Lower leg skin (tissue), 4 donors: Measurements from ENCODE around the gene UVSSA. TPM values are rescaled to one million over a fixed set of nuclear protein-coding genes. Genes with fewer than 3 reads are reported as not detected.
"Not testable (repeated sequence)": the region's sequence is repeated elsewhere in the genome, so short reads cannot be mapped to it uniquely, and the experiment has no call there.

Experiments used
- DNase-seq, 2 donors: peaks; one replicate each; pipeline ENCODE4 v3.0.0-alpha.2; 2019; ENCODE audit warnings: low spot score in 2 of 2
- H3K4me3 ChIP-seq: fragments of 200-600 bp; sonication (generic); 2 replicates; pipeline ENCODE4 v1.5.1; 2017; ENCODE audit warnings: mild to moderate bottlenecking, low read depth; ENCODE audit not compliant: poor library complexity, severe bottlenecking
- POLR2A ChIP-seq, 2 donors: fragments of 450-650 bp; IDR thresholded peaks; one replicate each; pipeline ENCODE4 v1.6.1; 2016 to 2017; ENCODE audit warnings: antibody characterized with exemption in 2 of 2, mild to moderate bottlenecking in 1 of 2, moderate library complexity in 1 of 2
- WGBS, 2 donors: methylation state at CpG; one replicate each; pipeline ENCODE4 v1.1.5; 2018; 5-methylcytosine and 5-hydroxymethylcytosine counted together
- intact Hi-C: fragments of 100-400 bp; cut with DNase I; formaldehyde crosslinking; loops from one replicate; pipeline ENCODE4 v1.15.0; 2023; ENCODE audit warnings: low total_unique reads
- total RNA-seq, 4 donors: library from RNA; depleted of rRNA; stranded (reverse); fragments of >200 nt; gene quantifications; one replicate each; pipeline ENCODE4 v1.1.0, GENCODE V29; 2016
- TF ChIP-seq, protein P1 (sequence below), 3 donors: fragments of 450-650 bp; IDR thresholded peaks; one replicate each; pipeline ENCODE4 v1.5.1; 2016; ENCODE audit warnings: antibody characterized with exemption in 3 of 3, mild to moderate bottlenecking in 3 of 3, moderate library complexity in 2 of 3

The UVSSA gene
- total RNA-seq, 4 donors from 2014 or later: 18.2 to 57.4 (median 25.7) TPM

DNA sequence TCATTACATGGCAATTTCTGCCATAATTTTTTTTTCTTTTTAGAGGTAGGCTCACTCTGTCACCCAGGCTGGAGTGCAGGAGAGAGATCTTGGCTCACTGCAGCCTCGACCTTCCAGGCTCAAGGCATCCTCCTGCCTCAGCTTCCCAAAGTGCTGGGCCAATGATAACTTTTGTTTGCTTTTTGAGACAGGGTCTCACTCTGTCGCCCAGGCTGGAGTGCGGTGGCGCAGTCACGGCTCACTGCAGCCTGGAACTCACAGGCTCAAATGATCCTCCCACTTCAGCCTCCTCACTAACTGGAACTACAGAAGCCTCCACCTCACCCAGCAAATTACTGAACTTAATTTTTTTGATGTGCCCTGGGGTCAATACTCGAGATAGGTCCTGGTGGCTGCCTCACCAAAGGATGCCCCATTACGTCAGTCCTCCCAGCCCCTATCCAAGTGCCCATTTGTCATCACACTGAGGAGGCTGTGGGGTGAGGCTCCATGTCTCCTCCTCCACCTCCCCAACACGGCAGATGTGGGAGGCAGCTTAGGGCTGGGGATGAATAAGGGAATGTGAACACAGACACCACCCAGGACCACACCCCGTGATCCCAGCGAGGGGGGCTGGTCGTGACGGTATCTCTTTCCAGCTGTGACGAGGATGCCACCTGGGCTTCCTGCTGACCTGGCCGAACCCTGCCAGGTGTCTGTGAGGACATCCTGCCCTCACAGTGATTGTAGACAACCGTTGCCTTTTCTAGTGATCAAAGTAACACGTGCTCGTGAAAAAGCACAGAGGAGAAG lies 71.7 kb downstream of the UVSSA start:
- TF ChIP-seq, protein P1, sequence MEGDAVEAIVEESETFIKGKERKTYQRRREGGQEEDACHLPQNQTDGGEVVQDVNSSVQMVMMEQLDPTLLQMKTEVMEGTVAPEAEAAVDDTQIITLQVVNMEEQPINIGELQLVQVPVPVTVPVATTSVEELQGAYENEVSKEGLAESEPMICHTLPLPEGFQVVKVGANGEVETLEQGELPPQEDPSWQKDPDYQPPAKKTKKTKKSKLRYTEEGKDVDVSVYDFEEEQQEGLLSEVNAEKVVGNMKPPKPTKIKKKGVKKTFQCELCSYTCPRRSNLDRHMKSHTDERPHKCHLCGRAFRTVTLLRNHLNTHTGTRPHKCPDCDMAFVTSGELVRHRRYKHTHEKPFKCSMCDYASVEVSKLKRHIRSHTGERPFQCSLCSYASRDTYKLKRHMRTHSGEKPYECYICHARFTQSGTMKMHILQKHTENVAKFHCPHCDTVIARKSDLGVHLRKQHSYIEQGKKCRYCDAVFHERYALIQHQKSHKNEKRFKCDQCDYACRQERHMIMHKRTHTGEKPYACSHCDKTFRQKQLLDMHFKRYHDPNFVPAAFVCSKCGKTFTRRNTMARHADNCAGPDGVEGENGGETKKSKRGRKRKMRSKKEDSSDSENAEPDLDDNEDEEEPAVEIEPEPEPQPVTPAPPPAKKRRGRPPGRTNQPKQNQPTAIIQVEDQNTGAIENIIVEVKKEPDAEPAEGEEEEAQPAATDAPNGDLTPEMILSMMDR (IDR thresholded peaks at IDR 0.05): no peak
- no peak for TF ChIP-seq POLR2A (IDR thresholded peaks at IDR 0.05)
- no peak overlapping the region for H3K4me3 ChIP-seq
- 60 to 61% methylated on average over 16 to 17 of the region's 17 CpGs for WGBS, 2 donors
- peak; percentile 2 to 70 for DNase-seq
- intact Hi-C loops: no loop called here

DNA sequence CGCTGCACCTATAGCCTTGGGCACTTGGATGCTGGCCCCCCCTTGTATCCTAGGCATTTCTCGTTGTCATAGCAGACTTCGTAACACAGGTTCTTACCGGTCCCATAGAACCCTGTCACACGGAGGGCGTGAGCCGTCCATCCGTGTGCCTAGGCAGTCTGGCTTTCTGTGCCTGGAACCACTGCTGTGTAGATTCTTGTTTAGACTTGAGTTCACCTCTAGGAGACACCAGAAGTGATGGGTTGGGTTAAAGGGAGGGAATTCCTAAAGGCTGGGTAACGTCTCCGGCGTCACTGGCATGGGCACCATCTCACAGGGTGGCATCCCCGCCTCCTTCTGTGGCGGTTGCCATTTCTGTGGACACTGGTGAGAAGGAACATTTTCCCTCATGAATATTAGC lies 72.7 kb downstream of the UVSSA start:
- peak in 1 of 2 donors; percentile 49 for DNase-seq
- TF ChIP-seq POLR2A (IDR thresholded peaks at IDR 0.05): no peak
- TF ChIP-seq, protein P1 (IDR thresholded peaks at IDR 0.05): no peak
- WGBS, 2 donors: 61 to 66% methylated on average over 13 of the region's 13 CpGs
- intact Hi-C loops: no loop called here
- H3K4me3 ChIP-seq: no peak overlapping the region

DNA sequence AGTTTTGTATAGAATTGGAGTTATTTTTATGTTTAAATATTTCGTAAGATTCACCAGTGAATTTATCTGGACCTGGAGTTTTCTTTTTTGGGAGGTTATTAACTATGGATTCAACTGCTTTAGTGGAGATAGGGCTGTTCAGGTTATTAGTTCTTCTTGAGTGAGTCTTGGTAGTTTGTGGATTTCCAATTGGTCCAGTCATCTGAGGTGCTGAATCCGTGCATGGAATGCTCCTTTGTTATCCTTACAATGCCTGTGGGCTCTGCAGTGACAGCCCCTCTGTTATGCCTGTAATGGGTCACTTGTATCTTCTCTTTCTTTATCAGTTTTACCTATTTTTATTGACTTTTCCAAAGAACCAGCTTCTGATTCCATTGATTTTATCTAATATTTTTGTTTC lies 74.6 kb downstream of the UVSSA start:
- intact Hi-C loops: no loop called here
- no peak for TF ChIP-seq POLR2A (IDR thresholded peaks at IDR 0.05)
- TF ChIP-seq, protein P1 (IDR thresholded peaks at IDR 0.05): no peak
- 30 to 38% methylated on average over 2 of the region's 2 CpGs for WGBS, 2 donors
- H3K4me3 ChIP-seq: no peak overlapping the region
- DNase-seq: no peak

DNA sequence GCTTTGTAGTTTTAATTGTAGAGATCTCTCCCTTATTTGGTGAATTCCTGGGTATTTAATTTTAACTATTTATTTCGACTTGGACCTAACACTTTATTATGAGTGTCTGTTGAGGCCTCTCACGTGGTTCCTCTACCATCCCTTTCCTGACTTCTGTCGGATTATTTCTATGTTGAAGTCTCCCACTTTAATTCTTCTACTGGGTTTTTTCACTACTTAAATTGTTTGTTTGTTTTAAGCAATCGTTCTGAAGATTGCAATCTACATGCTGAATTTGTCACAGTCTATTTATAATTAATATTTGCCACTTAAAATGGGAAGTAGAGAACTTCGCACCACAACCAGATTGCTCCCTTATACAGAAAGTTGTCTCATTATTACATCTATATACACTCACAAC lies 80.0 kb downstream of the UVSSA start:
- no peak for TF ChIP-seq POLR2A (IDR thresholded peaks at IDR 0.05)
- TF ChIP-seq, protein P1 (IDR thresholded peaks at IDR 0.05): no peak
- intact Hi-C loops: no loop called here
- WGBS, 2 donors: 68 to 78% methylated on average over 5 of the region's 5 CpGs
- DNase-seq: no peak
- H3K4me3 ChIP-seq: no peak overlapping the region

DNA sequence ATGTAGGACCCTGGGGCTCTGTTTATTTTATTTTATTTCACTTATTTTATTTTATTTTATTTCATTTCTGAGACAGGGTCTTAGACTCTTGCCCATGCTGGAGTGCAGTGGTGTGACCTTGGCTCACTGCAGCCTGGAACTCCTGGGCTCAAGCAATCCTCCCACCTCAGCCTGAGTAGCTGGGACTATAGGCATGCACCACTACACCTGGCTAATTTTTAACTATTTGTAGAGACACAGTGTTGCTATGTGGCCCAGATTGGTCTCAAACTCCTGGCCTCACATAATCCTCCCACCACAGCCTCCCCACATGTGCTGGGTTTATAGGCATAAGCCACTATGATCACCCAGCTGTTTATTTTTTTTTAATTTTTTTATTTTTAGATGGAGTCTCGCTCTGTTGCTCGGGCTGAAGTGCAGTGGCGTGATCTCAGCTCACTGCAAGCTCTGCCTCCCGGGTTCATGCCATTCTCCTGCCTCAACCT lies 96.7 kb downstream of the UVSSA start:
- H3K4me3 ChIP-seq, intact Hi-C loops, DNase-seq: not testable (repeated sequence)
- 74 to 83% methylated on average over 4 of the region's 4 CpGs for WGBS, 2 donors

Other genes with a start within 250 kb of the UVSSA start
- gene RNF212, start 233.6 kb upstream of the UVSSA start, total RNA-seq: 10 to 100 TPM in 2 of 4 donors, 1 to 10 TPM in 2; 2.9 to 11.8 (median 8.5) TPM
- gene SPON2, start 174.6 kb upstream of the UVSSA start, total RNA-seq: 10 to 100 TPM; 19.1 to 39.8 (median 32.8) TPM
- gene CTBP1, start 98.1 kb upstream of the UVSSA start, total RNA-seq: 100 to 1,000 TPM; 124 to 195 (median 148) TPM
- 100 to 1,000 TPM in 1 of 4 donors, 10 to 100 TPM in 3; 79.6 to 124 (median 89.4) TPM for gene MAEA, start 57.3 kb upstream of the UVSSA start, total RNA-seq
- gene NKX1-1, start 59.2 kb downstream of the UVSSA start, total RNA-seq: not detected